HG02852 (cell line): ENCODE data around the gene C22orf31.

Experiments
- ATAC-seq: cut with Tn5 transposase; IDR thresholded peaks from one replicate; pipeline ENCODE4 v1.9.1; 2021; ENCODE audit warnings: mild to moderate bottlenecking, moderate library complexity; ENCODE audit not compliant: unreplicated experiment

The C22orf31 gene

DNA sequence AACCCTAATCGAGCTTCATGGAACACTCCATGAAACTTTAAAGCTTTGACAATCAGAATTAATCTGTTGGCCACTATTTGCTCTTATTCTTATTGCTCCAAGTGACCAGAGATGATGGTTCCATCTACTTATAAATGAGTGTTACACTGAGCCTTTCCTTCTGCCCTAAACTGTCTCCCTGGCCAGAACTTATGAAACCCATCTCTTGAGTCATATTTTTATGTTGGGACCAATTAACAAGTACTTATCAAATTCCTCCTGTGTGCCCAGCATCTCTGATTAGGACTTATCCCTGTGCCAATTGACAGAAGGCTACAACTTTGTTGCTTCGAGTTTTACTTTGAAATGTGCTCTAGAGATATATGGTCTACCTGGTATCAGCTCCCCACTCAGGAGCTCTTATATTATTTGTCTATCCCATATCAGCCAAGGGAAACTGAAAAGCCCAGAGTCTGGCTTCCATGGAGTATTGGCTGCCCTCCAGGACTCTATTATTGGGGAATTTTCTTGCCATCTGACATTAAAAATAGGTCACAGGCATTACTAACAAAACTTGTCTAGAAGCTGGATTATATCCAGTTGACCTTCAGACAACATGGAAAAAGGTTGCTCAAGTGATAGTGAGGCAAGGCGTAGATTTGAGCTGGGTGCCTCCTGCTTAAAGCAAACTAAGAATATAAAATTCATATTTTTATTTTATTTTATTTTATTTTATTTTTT, 20.0 kb upstream of the C22orf31 start:
- ATAC-seq = no peak

DNA sequence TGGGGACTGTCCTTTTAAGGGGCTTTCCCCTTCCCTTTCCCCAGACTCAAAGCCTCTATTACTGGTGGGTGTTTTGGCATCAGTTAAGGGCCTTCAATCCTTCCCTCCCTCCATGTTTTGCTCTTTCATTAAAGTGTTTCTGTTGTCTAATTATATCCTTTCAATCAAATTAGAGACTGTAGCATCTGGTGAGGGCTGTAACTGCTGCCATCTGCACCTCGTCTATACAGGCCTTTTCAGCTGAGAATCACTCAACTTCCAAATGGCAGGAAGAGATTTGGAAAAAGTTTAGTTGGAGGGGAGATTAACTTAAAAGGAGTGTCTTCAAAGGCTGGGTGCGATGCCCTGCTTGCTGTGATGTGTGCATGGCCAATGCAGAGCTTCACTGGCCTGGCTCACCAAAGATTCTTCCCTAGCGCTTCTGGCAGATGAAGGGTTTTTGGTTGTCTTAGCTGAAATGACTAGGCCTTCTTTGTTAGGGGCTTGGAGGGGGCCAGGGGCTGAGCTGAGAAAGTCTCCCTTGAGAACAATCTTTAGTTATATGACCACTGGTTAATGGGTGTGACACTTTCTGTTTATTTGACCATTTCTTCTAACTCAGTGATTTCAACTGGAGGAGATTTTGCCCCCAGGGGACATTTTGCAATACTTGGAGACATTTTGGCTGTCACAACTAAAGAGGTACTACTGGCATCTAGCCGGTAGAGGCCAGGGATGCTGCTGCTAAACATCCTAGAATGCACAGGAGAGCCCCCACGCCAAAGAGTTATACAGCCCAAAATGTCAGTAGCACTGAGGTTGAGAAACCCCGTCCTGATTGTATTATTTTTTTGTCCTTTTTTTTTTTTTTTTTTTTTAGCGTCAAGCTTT, 18.7 kb upstream of the C22orf31 start:
- no peak for ATAC-seq

DNA sequence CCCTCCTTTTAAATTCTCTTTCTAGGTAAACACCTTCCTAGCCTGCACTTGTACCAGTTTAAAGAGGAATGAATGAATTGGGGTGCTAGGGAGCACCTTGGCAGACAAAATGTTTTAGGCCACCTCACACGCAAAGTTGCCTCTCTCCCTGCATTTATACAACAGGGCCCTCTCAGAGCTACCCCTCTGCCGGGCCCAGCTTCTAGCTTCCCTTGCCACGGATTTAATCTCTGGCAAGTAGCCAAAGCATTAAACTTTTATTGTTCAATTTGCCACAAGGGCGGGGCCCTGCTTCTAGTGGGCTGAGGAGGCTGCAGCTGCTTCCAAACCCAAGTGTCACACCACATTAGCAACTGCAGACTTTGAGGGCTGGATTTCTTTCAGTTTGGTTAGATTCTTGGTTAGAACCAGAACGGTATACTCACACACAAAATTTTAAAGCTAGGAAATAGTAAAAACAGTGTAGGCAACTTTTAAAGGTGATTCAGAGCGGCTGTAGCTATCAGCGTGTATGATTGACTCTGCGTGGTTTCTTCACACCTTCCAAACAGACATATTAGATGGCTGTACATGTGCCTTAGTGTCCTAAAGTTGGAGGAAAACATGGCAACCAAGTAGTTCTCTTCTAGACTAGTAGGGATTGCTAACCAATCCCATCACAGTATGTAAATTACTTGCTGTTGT, 17.7 kb upstream of the C22orf31 start:
- ATAC-seq = no peak

DNA sequence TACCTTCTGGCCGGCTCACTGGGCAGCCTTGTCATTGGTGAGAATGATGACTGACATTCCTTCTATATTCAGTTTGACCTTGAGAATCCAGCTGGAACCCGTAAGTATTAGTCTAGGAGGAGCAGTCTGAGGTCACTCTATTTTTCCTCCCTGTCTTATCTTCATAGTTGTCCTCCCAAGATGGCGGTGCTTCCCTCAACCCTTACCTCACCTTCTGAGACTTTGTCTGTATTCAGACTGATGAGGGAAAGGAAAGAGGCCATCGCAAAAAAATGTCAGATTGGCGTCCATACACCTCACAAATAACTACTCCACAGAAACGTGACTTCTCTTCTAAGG, 17.2 kb upstream of the C22orf31 start:
- no peak for ATAC-seq

DNA sequence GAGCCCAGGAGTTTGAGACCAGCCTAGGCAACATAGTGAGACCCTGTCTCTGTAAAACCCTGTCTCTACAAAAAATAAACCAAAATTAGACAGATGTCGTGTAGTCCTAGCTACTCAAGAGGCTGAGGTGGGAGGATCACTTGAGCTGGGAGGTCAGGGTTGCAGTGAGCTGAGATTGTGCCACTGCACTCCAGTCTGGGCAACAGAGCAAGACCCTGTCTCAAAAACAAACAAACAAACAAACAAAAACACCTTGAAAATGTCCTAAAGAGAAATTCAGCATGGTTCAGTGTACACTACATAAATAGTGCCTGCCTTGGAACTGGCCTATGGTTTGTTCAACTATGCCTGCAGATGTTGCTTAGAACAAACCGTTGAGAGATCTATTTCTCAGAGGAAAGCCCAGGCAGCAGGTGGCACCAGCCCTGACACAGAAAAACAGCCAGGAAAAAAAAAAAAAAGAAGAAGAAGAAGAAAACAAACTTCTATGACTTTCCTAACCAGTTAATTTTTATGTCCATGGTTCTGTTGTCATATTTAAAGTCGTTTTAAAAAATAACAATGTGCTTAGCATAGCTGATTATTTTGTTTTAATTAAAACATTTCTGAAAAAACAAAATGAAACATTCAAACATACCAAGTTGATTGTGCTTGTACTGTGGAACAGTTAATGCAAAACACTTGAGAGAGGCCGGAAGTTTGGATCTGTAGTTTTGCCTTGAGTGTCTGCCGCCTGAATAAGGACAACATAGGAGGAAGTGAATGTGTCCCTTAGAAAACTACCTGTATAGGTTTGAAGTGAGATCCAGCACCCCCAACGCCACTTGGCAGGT, 16.6 kb upstream of the C22orf31 start:
- no peak for ATAC-seq

DNA sequence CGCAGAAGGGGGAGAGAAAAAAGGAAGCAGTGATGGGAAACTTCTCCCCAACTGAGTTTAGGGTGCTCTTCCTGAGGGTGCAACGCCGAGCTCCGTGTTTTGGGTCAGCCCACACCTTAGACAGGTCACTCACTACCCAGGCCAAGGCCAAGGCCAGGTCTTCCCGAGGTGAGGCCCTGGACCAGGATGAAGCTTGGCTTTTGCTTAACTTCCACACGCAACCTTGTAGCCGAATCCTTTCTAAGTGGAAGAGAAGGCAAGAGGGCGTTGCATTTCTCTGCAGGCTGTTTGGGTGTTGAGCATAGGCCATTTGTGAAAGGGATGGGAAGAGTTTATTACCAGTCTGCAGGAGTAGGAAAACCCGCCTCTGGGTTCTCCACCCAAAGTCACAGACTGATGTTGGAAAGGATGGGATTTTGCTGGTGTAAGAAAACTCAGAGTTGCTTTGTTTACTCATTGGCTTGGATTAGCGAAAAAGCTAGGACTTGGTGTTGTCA, 12.7 kb upstream of the C22orf31 start:
- no peak for ATAC-seq

DNA sequence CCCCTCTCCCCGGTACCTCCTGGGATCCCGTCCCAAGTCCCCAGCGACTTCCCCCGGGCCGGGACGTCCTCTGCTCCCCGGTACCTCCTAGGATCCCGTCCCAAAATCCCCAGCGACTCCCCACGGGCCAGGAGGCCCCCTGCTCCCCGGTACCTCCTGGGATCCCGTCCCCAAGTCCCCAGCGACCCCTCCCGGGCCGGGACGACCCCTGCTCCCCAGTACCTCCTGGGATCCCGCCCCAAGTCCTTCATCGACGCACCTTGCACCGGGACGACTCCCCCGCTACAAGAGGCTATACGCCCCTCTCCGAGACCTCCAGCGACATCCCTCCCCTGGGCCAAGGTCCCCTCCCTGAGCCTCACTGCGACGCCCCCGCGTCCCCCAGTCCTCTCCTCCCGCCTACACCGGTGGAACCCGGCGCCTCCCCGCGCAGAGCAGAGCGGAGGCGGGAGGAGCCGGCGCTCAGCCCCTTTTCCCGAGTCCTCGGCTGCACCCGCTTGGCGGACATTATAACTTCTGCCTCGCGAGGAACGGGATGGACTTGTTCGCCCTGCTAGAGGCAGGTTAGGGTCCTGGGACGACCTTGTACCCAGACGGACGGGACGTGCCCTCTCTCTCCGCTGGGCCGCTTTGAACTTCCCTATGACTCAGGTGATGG, 12.1 kb upstream of the C22orf31 start:
- no peak for ATAC-seq

DNA sequence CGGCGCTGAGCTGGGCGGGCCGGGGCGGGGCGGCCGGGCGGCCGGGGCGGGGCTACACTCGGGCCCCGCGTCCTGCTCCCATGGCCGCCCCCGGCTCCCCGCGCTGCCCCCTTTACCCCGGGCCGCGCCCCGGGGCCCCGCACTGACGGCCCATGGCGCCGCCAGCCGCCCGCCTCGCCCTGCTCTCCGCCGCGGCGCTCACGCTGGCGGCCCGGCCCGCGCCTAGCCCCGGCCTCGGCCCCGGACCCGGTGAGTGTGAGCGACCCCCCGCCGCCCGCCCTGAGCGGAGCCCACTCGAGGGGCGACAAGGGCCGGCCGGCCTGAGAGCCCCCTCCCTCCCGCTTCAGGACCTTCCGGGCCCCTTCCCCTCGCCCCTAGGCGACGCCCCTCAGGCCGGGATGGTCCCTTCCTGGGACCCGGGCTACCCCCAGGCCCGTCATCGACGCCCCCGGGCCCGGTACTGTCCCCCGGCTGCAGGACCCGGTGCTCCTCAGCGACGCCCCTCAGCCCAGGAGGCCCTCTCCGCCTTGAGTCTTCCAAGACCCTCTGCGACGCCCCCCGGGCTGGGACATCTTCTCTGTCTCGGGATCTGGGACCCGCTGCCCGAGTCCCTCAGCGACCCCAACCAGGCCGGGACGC, 11.5 kb upstream of the C22orf31 start, which contains the start of gene KREMEN1:
Gene KREMEN1, plus strand, starts transcription at position 57 of the 639 bp plus-strand sequence. Its CDS starts 96 bp downstream, at position 153.
- ATAC-seq = peak; percentile 15

DNA sequence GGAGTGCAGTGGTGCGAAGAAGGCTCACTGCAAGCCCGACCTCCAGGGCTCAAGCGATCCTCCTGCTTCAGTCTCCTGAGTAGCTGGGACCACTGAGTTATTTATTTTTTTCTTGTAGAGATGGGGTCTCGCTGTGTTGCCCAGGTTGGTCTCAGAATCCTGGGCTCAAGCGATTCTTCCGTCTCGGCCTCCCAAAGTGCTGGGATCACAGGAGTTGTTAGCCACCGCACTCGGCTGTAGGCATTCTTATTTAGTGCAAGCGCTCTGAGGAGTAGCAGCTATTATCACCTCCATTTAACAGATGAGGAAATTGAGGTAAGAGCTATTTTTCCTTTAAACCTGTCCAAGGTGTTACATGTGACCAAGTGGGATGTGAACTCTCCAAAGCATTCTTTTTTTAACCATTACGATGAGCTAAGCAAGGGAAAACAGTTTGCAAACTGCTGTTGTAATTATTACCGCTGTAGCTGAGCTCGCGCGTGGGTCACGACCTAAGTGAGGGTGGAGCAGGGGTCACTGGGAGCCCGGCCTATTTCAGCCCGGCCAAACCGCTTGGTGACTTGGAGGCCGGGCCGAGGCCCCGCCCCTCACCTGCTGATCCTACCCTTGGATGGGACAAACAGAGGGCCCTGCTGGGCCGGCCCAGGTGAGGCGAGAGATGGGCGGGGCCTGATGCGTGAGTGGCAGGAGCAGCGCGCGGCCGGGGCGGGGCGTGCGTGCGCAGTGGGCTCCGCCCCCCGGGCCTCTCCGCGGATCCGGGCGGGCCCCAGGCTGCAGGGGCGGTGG, 10.8 kb upstream of the C22orf31 start:
- peak; percentile 83 for ATAC-seq

DNA sequence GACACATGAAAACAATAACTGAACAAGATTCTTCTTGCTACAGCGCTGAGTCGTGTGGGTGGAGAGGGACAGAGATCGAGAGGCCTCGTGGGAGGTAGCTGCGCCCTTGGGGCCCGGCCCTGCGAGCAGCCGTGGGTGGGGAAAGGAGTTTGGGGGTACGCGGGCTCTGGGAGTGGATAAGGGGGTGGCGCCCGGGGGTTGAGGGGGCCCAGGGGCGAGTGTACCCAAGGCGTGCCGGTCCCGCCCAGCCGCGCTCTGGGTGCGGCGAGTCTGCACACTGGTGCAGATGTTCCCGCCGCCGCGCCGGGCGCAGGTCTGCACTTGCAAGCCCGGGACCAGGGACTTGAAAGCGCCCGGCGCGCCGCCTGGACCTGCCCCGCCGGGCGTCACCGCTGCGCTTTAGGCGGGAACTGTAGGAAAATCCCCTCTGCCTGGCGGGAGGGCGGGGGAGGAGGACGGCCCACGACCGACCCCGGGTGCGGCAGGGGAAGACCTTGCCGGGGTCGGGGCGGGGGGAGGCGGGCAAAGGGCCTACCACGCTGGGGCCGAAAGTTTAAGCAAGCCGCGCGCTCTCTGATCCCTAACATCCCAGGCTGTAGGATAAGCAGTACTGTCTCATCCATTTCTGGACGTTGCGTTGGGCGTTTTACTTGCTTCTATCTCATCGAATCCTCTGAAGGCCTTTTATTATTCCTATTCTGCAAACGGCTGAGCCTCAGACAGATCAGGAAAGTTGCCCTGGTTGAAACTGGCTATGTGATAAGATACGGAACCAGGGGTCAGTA, 9.8 kb upstream of the C22orf31 start:
- no peak for ATAC-seq

DNA sequence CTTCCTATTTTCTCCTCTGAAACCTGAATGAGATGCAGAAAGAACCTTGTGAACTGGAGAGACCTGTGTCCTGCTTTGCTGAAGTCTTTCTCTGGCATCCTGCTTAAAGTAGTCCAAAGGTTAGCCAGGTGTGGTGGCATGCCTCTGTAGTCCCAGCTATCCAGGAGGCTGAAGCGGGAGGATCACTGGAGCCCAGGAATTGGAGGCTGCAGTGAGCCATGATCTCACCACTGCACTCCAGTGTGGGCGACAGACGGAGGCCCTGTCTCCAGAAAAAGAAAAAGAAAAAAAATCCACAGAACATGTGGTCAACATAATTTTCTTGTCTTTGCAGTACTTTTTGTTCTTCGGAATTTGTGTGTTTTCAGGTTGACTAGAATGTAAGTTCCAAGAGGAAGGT, 8.9 kb upstream of the C22orf31 start:
- no peak for ATAC-seq

DNA sequence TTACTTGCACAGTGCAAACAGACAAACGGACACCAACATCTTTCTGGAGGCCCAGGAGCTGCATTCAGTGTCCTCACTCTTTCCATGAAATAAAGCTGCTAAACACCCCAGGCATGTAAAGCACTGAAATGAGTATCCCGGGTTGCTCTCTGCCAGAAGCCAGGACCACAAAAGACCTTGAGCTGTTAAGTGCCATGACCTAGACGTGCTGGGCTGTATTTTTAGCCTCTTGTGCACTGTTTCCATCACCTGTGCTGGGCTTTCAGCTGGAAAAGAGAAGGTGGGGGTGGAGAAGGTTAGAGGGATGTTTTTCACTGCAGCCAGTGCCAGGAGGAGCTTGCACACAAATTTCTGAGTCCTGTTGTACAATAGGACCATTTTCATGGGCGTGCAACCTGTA, 7.8 kb upstream of the C22orf31 start:
- no peak for ATAC-seq

DNA sequence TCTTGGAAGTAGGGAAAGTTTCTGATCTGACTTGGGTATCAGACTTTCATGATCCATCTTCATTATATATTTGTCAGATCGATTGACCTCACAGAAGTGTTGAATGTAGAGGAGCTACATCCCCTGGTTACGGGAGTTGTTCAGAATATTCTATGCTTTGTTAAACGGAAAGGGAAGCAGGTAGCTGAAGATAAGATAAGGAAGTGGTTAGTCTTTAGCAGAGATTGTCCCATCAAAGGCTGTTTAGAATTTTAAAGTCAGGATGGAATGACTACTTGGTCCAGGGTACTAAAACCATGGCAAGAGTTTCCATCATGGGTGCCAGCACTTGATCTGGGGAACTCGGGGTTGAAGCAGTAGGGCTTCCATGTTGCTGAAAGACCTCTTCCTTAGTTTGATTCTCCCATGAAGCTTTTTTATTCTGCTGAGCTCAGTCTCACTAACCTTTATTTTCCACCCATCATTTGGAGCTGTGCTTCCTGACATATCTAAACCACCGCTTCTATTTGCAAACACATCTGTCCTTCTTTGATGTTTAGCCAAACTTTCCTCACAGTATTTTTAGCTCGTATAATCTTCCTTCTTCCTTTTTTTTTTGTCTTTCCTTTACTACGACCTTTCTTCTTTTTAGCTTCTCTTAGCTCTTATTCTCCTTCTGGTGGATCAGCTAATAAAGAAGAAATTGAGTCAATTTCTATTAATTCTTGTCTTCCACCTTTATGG, 4.0 kb upstream of the C22orf31 start:
- ATAC-seq = no peak

DNA sequence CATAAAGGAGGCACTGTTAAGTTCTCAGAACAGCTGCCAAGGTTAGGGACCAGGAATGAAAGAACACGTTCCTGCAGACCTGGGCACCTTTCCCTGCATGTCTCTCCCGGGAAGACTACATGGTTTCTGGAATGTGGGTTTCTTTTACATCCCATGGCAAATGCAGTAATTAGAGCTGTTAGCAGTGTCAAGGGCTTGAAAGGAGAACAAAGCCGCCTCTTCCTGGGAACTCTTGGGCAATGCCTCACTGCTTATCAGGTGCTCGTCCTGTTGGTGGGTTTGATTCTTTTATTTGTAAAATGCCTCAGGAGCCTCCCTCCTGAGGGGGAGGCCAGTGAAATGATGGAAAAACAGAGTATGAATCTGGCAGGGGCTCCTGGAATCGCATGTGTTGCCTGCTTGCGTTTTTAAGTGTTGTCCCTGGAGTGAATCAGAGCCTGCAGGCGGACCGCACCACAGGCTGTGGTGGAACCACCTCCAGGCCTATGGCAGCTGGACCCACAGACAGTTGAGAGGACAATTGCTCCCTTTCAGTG, 723 bp upstream of the C22orf31 start:
- ATAC-seq = no peak

DNA sequence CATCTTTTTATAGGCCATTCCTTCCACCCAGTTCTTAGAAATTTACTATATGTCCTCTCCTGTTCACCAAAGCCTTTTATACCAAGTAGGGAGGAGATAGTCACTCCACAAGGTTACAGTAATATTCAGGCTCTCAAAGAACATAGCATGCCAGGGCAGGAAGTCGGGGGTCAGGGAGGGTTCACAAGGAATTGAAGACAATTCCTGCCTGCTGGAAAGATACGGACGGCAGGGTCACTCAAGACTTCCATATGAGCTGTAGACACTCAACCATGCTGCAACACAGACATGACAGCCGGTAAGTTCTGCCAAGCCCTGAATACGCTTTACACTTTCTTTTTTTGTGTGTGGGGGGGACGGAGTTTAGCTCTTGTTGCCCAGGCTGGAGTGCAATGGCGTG, 700 bp downstream of the C22orf31 start:
- no peak for ATAC-seq

DNA sequence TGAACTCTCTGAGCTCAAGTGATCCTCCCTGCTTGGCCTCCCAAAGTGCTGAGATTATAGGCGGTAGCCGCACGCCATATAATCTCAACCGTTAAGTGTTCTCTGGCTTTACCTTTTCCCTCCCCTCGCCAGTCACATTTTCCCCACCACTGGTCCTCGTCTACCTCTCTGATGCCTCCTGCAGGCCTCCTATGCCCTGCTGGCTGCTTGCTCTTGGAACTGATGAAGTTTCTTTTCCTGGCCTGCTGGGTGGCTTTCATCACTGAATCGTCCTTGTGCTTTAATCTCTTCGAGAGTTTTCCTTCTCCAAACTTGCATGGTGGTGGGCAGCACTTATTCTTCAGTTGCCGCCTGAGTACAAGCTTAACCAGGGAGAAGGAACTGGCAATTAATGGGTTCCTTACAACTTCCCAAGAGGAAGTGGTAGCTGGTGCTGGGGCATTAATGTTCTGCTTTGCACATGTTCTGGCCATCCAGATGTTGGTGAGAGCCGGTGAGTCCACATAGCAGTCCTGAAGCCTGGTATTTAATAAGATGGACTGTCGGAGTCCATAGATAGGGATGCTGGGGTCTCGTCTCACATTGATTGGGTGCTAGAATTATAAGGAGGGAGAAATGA, 1.3 kb downstream of the C22orf31 start:
- ATAC-seq = no peak

DNA sequence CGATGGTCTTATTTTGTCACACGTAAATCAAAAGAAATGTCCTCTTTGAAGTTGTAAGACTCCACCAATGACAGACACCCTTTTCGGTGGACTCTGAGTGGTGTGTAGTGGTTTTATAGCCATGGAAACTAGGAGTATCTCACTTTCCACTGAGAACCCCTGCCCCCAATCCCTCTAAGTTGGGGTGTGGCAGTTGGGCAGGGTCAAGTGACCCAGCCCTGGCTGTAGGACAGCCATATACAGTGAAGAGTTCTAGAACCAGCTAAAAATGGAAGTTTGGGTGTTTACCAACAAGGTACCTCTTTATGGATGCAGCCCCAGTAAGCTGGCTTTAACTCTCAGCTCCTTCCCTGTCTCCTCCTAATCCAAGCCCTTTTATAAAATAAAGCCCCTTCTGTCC, 5.2 kb downstream of the C22orf31 start:
- no peak for ATAC-seq
